A673 (cell line): Measurements from ENCODE around the gene THY1. TPM values are rescaled to one million over a fixed set of nuclear protein-coding genes. Genes with fewer than 3 reads are reported as not detected.

Source experiments
- BruUV-seq: library from RNA; stranded (reverse); fragments of 400-500 nt; replicated peaks from 2 replicates; lab custom pipeline; 2021; lab: Mats Ljungman, UMichigan
- CTCF ChIA-PET: fragments of 300-600 bp; sonication (Branson Sonifier 250); formaldehyde crosslinking; loops from one replicate; lab custom pipeline; 2022; ENCODE audit warnings: antibody characterized with exemption; lab: Charles Lee
- POLR2A ChIA-PET: fragments of 300-600 bp; sonication (Branson Sonifier 250); formaldehyde crosslinking; loops from one replicate; lab custom pipeline; 2022; ENCODE audit warnings: antibody characterized with exemption; ENCODE audit not compliant: low non-redundant PET; lab: Charles Lee
- DNase-seq: peaks from one replicate; pipeline ENCODE4 v3.0.0-alpha.2; 2015; ENCODE audit warnings: low spot score
- H3K27ac ChIP-seq: fragments of 200-600 bp; sonication (generic); 2 replicates; pipeline ENCODE4 v1.5.1; 2016; ENCODE audit warnings: mixed run types, low read depth, mild to moderate bottlenecking, mixed read lengths, antibody characterized with exemption, low read length; ENCODE audit not compliant: poor library complexity, severe bottlenecking
- H3K27me3 ChIP-seq: fragments of 200-600 bp; sonication (generic); replicated peaks from 2 replicates; pipeline ENCODE4 v1.6.1; 2017; ENCODE audit warnings: mixed run types, low read depth, mild to moderate bottlenecking, mixed read lengths, antibody characterized with exemption, low read length; ENCODE audit not compliant: insufficient read depth, poor library complexity
- H3K36me3 ChIP-seq: fragments of 200-600 bp; sonication (generic); 2 replicates; pipeline ENCODE4 v1.6.1; 2016; ENCODE audit warnings: mixed run types, mild to moderate bottlenecking, mixed read lengths, antibody characterized with exemption, low read length; ENCODE audit not compliant: insufficient read depth, poor library complexity, severe bottlenecking
- H3K4me1 ChIP-seq: fragments of 200-600 bp; sonication (generic); 2 replicates; pipeline ENCODE4 v1.6.1; 2017; ENCODE audit warnings: mixed run types, mild to moderate bottlenecking, mixed read lengths, antibody characterized with exemption, low read length; ENCODE audit not compliant: insufficient read depth, poor library complexity, severe bottlenecking
- H3K4me3 ChIP-seq: fragments of 200-600 bp; sonication (generic); 2 replicates; pipeline ENCODE4 v1.5.1; 2016; ENCODE audit warnings: low read depth, mixed run types, mild to moderate bottlenecking, mixed read lengths, low read length; ENCODE audit not compliant: poor library complexity, severe bottlenecking
- H3K9me3 ChIP-seq: fragments of 200-600 bp; sonication (generic); 2 replicates; pipeline ENCODE4 v1.6.1; 2016; ENCODE audit warnings: mixed run types, low read depth, mild to moderate bottlenecking, mixed read lengths, antibody characterized with exemption, low read length; ENCODE audit not compliant: poor library complexity, severe bottlenecking
- EZH2 ChIP-seq: fragments of 200-600 bp; sonication (generic); IDR thresholded peaks from 2 replicates; pipeline ENCODE4 v1.6.1; 2017; ENCODE audit warnings: borderline replicate concordance, low read depth, mild to moderate bottlenecking, mixed read lengths, antibody characterized with exemption, low read length; ENCODE audit not compliant: poor library complexity, severe bottlenecking
- intact Hi-C: fragments of 100-400 bp; cut with micrococcal nuclease; formaldehyde crosslinking; loops from one replicate; pipeline ENCODE4 v1.10.0; 2022; ENCODE audit not compliant: unreplicated experiment
- total RNA-seq: library from RNA; stranded (reverse); gene quantifications from 2 replicates; pipeline ENCODE4 v1.2.3, GENCODE V29; 2021
- TF ChIP-seq, protein P1 (sequence below): fragments of 300-800, 200-600 bp; sonication (generic); conservative IDR thresholded peaks from 2 replicates; pipeline ENCODE4 v1.5.1; 2017; ENCODE audit warnings: low read depth, mild to moderate bottlenecking, antibody characterized with exemption, low read length, moderate library complexity, mixed read lengths

Gene THY1
- total RNA-seq, 1 experiment from 2014 or later, result 187 TPM

DNA sequence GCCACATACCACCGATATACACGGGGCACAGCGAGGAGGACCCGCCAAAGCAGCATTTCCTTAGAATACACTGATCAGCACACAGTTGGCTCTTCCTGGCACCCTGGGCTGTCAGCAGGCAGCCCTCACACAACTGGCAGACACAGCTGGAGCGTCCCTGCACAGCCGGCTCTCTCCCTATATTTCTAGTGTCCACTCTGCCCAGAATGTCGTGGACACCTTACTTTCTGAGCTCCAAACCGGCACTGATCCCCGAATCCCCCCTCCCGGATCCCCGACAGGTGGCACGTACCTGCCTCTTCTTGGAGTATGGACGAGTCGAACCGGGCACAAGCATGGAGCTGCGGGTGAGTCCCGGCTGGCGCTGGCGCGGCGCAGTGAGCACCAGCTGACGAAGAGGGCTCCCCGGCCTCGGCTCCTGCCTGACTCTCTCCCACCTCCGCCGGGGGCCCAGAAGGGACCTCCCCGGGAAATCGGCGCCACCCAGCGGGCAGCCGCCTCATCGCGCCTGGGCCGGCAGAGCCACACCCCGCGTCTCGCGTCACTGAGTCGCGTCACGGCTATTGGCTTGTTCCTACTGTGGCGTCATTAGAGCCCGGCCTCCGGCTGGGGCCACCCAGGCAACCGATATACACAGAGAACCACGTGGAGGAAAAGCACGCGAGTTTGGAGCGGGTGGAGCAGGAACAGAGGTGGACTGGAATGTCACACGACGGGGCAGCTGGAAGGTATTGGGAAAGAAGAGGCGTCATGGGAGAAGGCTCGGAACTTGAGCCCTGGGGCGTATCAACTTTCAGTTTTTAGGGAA lies 41.6 kb downstream of the THY1 start, which contains the start of gene USP2:
Gene USP2, minus strand, starts transcription at position 510 of the 808 bp plus-strand sequence. CDS start 8,210 bp downstream, outside the sequence.
- H3K27ac ChIP-seq, result peak within 1 kb of the TSS; percentile 44

GRCh38 chr11:119380827-119381180 lies 42.2 kb downstream of the THY1 start:
- H3K36me3 ChIP-seq, result no peaks in the 10 kb centered on the region
- ChIA-PET CTCF (interaction anchor here (0.6 to 1.7 kb wide), 9 partner anchors 9 to 365 kb away, joined by 3 to 29 read pairs (median 4); partner anchors contain the start of genes C1QTNF5 and CBL), POLR2A (no interaction called here)
- no TSS peak for BruUV-seq
- H3K27ac ChIP-seq, result peak overlapping the region; percentile 44
- H3K4me3 ChIP-seq, result peak overlapping the region; percentile 53
- no peaks in the 10 kb centered on the region for H3K9me3 ChIP-seq
- peak; percentile 55 for DNase-seq
- TF ChIP-seq, protein P1, sequence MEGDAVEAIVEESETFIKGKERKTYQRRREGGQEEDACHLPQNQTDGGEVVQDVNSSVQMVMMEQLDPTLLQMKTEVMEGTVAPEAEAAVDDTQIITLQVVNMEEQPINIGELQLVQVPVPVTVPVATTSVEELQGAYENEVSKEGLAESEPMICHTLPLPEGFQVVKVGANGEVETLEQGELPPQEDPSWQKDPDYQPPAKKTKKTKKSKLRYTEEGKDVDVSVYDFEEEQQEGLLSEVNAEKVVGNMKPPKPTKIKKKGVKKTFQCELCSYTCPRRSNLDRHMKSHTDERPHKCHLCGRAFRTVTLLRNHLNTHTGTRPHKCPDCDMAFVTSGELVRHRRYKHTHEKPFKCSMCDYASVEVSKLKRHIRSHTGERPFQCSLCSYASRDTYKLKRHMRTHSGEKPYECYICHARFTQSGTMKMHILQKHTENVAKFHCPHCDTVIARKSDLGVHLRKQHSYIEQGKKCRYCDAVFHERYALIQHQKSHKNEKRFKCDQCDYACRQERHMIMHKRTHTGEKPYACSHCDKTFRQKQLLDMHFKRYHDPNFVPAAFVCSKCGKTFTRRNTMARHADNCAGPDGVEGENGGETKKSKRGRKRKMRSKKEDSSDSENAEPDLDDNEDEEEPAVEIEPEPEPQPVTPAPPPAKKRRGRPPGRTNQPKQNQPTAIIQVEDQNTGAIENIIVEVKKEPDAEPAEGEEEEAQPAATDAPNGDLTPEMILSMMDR, result no peak
- no peak for TF ChIP-seq EZH2
- intact Hi-C loops, result loop anchor here (2.0 to 5.0 kb wide), 2 partner anchors 44 to 94 kb away; no protein-coding TSS in a partner anchor
- peaks cover 6% of the 10 kb centered on the region for H3K4me1 ChIP-seq
- no peaks in the 10 kb centered on the region for H3K27me3 ChIP-seq

More for the DNA sequence above, 41.6 kb downstream of the THY1 start, which contains the start of gene USP2:
- intact Hi-C loops, result loop anchor here (2.0 to 5.0 kb wide), 2 partner anchors 44 to 93 kb away; no protein-coding TSS in a partner anchor
- no peaks in the 10 kb centered on the region for H3K36me3 ChIP-seq
- no peaks in the 10 kb centered on the region for H3K27me3 ChIP-seq
- peaks cover 6% of the 10 kb centered on the region for H3K4me1 ChIP-seq
- BruUV-seq, result no TSS peak
- TF ChIP-seq, protein P1, result peak; percentile 100
- no peak for TF ChIP-seq EZH2
- no peaks in the 10 kb centered on the region for H3K9me3 ChIP-seq
- CTCF ChIA-PET, result interaction anchor here (0.6 to 1.7 kb wide), 8 partner anchors 9 to 366 kb away, joined by 3 to 29 read pairs (median 4); partner anchors contain the start of gene C1QTNF5
- POLR2A ChIA-PET, result no interaction called here
- DNase-seq, result peak; percentile 98
- H3K4me3 ChIP-seq, result peak within 1 kb of the TSS; percentile 53

DNA sequence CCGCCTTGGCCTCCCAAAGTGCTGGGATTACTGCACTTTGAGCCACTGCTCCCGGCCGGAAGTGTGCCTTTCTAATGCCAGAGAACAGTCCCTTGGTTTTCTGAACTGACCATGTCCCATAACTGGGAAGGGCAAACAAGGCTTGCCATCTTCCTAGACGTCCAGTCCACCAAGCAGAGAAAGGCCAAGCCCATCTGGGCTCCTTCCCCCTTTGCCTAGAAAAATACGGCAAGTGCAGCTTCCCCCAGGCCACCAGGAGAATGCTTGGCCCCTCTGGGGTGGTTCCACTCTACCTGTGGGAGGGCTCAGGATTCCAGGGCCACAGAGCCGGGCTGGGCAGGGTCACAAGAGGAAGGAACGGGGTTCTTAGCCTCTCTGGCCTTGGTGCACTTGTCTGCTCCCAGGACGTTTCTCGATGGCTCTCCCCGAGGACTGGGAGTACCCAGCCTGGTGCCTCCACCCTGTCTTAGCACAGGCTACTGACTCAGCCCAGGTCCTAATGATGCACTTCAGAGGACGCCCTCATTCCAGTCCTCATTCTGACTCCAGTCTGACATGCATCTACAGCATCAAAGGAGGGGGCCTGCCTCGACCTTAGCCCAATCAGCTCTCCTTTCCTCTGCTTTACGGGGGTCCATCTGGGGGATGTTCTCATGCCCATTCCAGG lies 42.7 kb downstream of the THY1 start:
- Histone ChIP-seq H3K36me3 (no peaks in the 10 kb centered on the region), H3K9me3 (no peaks in the 10 kb centered on the region), H3K27ac (no peak overlapping the region), H3K4me1 (peaks cover 6% of the 10 kb centered on the region), H3K4me3 (peak overlapping the region; percentile 53), H3K27me3 (no peaks in the 10 kb centered on the region)
- BruUV-seq, result no TSS peak
- TF ChIP-seq, protein P1, result no peak
- TF ChIP-seq EZH2, result no peak
- intact Hi-C loops, result loop anchor here (2.0 to 5.0 kb wide), 2 partner anchors 43 to 95 kb away; no protein-coding TSS in a partner anchor
- no peak for DNase-seq
- POLR2A ChIA-PET, result no interaction called here
- CTCF ChIA-PET, result interaction anchor here (1.0 to 1.8 kb wide), 5 partner anchors 24 to 174 kb away, joined by 3 to 17 read pairs (median 5); partner anchors contain the start of genes C1QTNF5 and CBL
